Measurements from ENCODE around the gene CLHC1.

DNA sequence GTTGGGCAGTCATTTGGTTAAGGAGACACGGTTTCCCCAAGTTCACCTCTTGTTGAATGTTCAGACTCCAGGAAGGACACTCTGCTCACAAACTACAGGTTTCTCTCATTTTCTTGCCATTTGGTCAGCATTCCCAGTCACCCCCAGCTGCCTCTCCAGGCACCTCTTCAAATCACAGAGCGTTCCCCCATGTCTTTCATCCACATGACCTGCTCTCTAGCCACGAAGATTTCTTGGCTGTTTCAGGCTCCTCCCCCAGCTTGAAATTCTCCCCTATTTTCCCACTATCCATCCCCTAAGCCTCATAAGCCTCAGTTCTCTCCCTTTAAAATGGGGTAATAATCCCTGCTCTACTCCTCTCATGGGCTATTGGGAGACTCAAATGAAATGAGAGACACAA lies 92.8 kb downstream of the CLHC1 start:
- TF ChIP-seq, protein P1, sequence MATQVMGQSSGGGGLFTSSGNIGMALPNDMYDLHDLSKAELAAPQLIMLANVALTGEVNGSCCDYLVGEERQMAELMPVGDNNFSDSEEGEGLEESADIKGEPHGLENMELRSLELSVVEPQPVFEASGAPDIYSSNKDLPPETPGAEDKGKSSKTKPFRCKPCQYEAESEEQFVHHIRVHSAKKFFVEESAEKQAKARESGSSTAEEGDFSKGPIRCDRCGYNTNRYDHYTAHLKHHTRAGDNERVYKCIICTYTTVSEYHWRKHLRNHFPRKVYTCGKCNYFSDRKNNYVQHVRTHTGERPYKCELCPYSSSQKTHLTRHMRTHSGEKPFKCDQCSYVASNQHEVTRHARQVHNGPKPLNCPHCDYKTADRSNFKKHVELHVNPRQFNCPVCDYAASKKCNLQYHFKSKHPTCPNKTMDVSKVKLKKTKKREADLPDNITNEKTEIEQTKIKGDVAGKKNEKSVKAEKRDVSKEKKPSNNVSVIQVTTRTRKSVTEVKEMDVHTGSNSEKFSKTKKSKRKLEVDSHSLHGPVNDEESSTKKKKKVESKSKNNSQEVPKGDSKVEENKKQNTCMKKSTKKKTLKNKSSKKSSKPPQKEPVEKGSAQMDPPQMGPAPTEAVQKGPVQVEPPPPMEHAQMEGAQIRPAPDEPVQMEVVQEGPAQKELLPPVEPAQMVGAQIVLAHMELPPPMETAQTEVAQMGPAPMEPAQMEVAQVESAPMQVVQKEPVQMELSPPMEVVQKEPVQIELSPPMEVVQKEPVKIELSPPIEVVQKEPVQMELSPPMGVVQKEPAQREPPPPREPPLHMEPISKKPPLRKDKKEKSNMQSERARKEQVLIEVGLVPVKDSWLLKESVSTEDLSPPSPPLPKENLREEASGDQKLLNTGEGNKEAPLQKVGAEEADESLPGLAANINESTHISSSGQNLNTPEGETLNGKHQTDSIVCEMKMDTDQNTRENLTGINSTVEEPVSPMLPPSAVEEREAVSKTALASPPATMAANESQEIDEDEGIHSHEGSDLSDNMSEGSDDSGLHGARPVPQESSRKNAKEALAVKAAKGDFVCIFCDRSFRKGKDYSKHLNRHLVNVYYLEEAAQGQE (IDR thresholded peaks at IDR 0.05; ENCODE audit: insufficient read depth in 1 of 2, low read depth in 2 of 2, low read length in 2 of 2): no peak
- no peak for TF ChIP-seq SIN3A (IDR thresholded peaks at IDR 0.05; ENCODE audit: borderline replicate concordance, insufficient read depth, low read length)
